Breast epithelium (tissue), 4 donors: ENCODE data around the gene ZNF146. TPM values are rescaled to one million over a fixed set of nuclear protein-coding genes. Genes with fewer than 3 reads are reported as not detected.
"Not testable (repeated sequence)": the region's sequence is repeated elsewhere in the genome, so short reads cannot be mapped to it uniquely, and the experiment has no call there.

Experiments
- DNase-seq, 2 donors: peaks; one replicate each; pipeline ENCODE4 v3.0.0-alpha.2; 2019; ENCODE audit warnings: low spot score in 2 of 2
- H3K27ac ChIP-seq, 2 donors: fragments of 200-600 bp; sonication (generic) in 1 of 2; one replicate each; pipeline ENCODE4 v1.5.1; 2016 to 2019; ENCODE audit warnings: mild to moderate bottlenecking in 1 of 2
- H3K27me3 ChIP-seq, 2 donors: fragments of 200-600 bp; sonication (generic) in 1 of 2; one replicate each; pipeline versions ENCODE4 v1.5.1 to v1.6.0; 2017 to 2019; ENCODE audit warnings: control low read depth in 1 of 2, mild to moderate bottlenecking in 1 of 2
- H3K36me3 ChIP-seq: fragments of 200-600 bp; one replicate; pipeline ENCODE4 v1.5.1; 2019
- H3K4me1 ChIP-seq, 2 donors: fragments of 200-600 bp; sonication (generic); one replicate each; pipeline ENCODE4 v1.5.1; 2016 to 2019; ENCODE audit warnings: control low read depth in 1 of 2
- H3K4me3 ChIP-seq, 3 donors: fragments of 200-600 bp; sonication (generic); 1 replicate in 2 of 3; 2 replicates in 1 of 3; pipeline ENCODE4 v1.5.1; 2016 to 2019; ENCODE audit warnings: mild to moderate bottlenecking in 3 of 3, moderate library complexity in 2 of 3
- H3K9me3 ChIP-seq, 2 donors: fragments of 200-600 bp; sonication (generic) in 1 of 2; one replicate each; pipeline ENCODE4 v1.5.1; 2016 to 2019; ENCODE audit warnings: control low read depth in 1 of 2
- POLR2A ChIP-seq: fragments of 450-650 bp; IDR thresholded peaks from one replicate; pipeline ENCODE4 v1.6.1; 2016; ENCODE audit warnings: antibody characterized with exemption, mild to moderate bottlenecking, moderate library complexity
- POLR2AphosphoS5 ChIP-seq, 3 donors: sonication (generic); formaldehyde crosslinking; IDR thresholded peaks; one replicate each; pipeline ENCODE4 v1.6.1; 2017; ENCODE audit warnings: antibody characterized with exemption in 3 of 3
- intact Hi-C: fragments of 100-400 bp; cut with DNase I; formaldehyde crosslinking; loops from one replicate; pipeline ENCODE4 v1.15.1; 2023; ENCODE audit warnings: low total_unique reads
- total RNA-seq, 3 donors: library from RNA; depleted of rRNA; stranded (reverse); fragments of >200 nt; gene quantifications; one replicate each; pipeline ENCODE4 v1.1.0, GENCODE V29; 2016
- TF ChIP-seq, protein P1 (sequence below), 3 donors: fragments of 450-650 bp; IDR thresholded peaks; one replicate each; pipeline ENCODE4 v1.5.1; 2016 to 2017; ENCODE audit warnings: antibody characterized with exemption in 3 of 3, mild to moderate bottlenecking in 3 of 3, moderate library complexity in 3 of 3

ZNF146 gene
- total RNA-seq, 3 donors from 2014 or later = 55.5 to 109 (median 78.7) TPM

DNA sequence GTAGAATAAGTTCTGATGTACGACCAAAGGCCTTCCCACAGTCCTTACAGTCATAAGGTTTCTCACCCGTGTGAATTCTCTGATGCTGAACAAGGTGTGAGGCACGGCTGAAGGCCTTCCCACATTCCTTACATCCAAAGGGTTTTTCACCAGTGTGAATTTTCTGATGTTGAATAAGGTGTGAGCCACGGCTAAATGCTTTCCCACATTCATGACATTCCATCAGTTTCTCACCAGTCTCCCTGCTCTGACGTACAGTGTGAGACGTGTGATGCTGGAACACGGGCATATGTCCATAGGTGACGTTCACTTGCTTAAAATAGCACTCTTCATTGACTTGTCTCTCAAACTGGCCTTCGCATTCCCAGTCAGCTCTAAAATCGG lies 31.7 kb upstream of the ZNF146 start:
- Histone ChIP-seq H3K9me3 (no peaks in the 10 kb centered on the region), H3K27me3 (no peaks in the 10 kb centered on the region), H3K4me1 (no peaks in the 10 kb centered on the region), H3K4me3 (no peak overlapping the region), H3K36me3 (no peaks in the 10 kb centered on the region), H3K27ac (no peak overlapping the region)
- intact Hi-C loops = no loop called here
- DNase-seq = no peak
- TF ChIP-seq POLR2AphosphoS5 (IDR thresholded peaks at IDR 0.05) = no peak
- no peak for TF ChIP-seq POLR2A
- TF ChIP-seq, protein P1, sequence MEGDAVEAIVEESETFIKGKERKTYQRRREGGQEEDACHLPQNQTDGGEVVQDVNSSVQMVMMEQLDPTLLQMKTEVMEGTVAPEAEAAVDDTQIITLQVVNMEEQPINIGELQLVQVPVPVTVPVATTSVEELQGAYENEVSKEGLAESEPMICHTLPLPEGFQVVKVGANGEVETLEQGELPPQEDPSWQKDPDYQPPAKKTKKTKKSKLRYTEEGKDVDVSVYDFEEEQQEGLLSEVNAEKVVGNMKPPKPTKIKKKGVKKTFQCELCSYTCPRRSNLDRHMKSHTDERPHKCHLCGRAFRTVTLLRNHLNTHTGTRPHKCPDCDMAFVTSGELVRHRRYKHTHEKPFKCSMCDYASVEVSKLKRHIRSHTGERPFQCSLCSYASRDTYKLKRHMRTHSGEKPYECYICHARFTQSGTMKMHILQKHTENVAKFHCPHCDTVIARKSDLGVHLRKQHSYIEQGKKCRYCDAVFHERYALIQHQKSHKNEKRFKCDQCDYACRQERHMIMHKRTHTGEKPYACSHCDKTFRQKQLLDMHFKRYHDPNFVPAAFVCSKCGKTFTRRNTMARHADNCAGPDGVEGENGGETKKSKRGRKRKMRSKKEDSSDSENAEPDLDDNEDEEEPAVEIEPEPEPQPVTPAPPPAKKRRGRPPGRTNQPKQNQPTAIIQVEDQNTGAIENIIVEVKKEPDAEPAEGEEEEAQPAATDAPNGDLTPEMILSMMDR (IDR thresholded peaks at IDR 0.05) = no peak

DNA sequence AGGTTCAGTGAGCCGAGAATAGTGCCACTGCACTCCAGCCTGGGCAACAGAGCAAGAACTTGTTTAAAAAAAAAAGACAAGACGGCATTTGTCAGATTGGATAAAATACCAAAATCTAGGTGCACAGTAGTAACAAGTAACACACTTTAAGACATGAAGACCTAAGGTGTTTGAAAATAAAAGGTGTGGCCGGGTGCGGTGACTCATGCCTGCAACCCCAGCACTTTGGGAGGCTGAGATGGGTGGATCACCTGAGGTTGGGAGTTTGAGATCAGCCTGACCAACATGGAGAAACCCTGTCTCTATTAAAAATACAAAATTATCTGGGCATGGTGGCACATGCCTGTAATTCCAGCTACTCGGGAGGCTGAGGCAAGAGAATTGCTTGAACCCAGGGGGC lies 28.2 kb upstream of the ZNF146 start:
- DNase-seq, H3K36me3 ChIP-seq, H3K4me1 ChIP-seq, H3K27me3 ChIP-seq, H3K9me3 ChIP-seq, intact Hi-C loops, H3K27ac ChIP-seq, H3K4me3 ChIP-seq: not testable (repeated sequence)

DNA sequence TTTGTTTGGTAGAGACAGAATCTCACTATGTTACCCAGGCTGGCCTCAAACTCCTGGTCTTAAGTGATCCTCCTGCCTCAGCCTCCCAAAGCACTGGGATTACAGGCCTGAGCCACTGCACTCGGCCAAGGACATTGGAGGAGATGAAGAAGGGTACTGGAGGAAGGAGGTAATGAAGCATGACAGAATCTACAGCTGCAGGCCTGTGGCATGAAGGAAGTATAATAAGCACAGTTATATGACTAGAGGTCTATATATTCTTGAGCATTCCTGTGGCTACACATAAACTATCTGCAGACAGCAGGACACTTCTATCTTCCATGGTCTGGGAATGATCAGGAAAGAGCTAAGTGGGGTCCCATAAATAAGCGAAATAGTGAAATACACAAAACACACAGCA lies 18.7 kb upstream of the ZNF146 start:
- no peaks in the 10 kb centered on the region for H3K9me3 ChIP-seq
- no peaks in the 10 kb centered on the region for H3K27me3 ChIP-seq
- no peaks in the 10 kb centered on the region for H3K36me3 ChIP-seq
- no peaks in the 10 kb centered on the region for H3K4me1 ChIP-seq
- TF ChIP-seq, protein P1 (IDR thresholded peaks at IDR 0.05) = no peak
- TF ChIP-seq POLR2A = no peak
- no peak for TF ChIP-seq POLR2AphosphoS5 (IDR thresholded peaks at IDR 0.05)
- no peak overlapping the region for H3K4me3 ChIP-seq
- H3K27ac ChIP-seq = no peak overlapping the region
- intact Hi-C loops = no loop called here
- DNase-seq = no peak

DNA sequence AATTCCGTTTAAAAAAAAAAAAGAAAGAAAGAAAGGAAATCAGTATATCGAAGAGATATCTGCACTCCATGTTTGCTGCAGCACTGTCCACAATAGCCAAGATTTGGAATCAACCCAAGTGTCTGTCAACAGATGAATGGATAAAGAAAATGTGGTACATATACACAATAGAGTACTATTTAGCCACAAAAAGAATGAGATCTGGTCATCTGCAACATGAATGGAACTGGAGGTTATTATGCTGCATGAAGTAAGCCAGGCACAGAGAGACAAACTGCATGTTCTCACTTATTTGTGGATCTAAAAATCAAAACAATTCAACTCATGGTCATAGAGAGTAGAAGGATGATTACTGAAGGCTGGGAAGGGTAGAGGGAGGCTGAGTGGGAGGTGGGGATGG lies 16.8 kb upstream of the ZNF146 start:
- Histone ChIP-seq H3K9me3 (no peaks in the 10 kb centered on the region), H3K27me3 (no peaks in the 10 kb centered on the region), H3K27ac (no peak overlapping the region), H3K4me3 (no peak overlapping the region), H3K4me1 (no peaks in the 10 kb centered on the region), H3K36me3 (no peaks in the 10 kb centered on the region)
- no peak for DNase-seq
- TF ChIP-seq, protein P1 (IDR thresholded peaks at IDR 0.05) = no peak
- TF ChIP-seq POLR2AphosphoS5 (IDR thresholded peaks at IDR 0.05) = no peak
- TF ChIP-seq POLR2A = no peak
- intact Hi-C loops = no loop called here

DNA sequence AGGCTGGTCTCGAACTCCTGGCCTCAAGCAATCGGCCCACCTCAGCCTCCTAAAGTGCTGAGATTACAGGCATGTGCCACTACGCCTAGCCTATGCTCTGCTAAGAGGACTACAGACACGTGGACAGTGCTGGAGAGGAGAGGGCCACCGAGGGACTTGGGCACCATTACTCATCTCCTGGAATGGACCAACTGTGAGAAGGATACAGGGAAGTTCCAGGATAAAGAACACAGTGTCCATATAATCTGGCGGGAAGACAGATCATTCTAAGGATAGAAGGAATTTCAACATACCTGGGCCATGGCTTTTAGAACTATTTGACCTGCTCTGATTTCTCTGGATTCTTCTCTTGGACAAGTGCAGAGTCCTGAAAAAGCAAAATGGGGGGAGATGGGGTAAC lies 13.2 kb upstream of the ZNF146 start:
- no peak for DNase-seq

More for the DNA sequence above, 13.2 kb upstream of the ZNF146 start:
- TF ChIP-seq, protein P1 (IDR thresholded peaks at IDR 0.05) = no peak
- TF ChIP-seq POLR2AphosphoS5 (IDR thresholded peaks at IDR 0.05) = no peak
- TF ChIP-seq POLR2A = no peak
- Histone ChIP-seq H3K4me1 (no peaks in the 10 kb centered on the region), H3K27me3 (no peaks in the 10 kb centered on the region), H3K4me3 (no peak overlapping the region), H3K27ac (no peak overlapping the region), H3K9me3 (no peaks in the 10 kb centered on the region), H3K36me3 (no peaks in the 10 kb centered on the region)
- intact Hi-C loops = no loop called here
